Vagina (tissue), 2 donors: ENCODE results near the gene ZRSR2.

Experiments
- CTCF ChIP-seq, 3 experiments: fragments of 450-650 bp in 2 of 3; fragments of 200-600 bp in 1 of 3; sonication (generic) in 1 of 3; IDR thresholded peaks; one replicate each; pipeline ENCODE4 v1.5.1; 2017 to 2019; ENCODE audit warnings: antibody characterized with exemption in 3 of 3, mild to moderate bottlenecking in 2 of 3, moderate library complexity in 2 of 3
- POLR2A ChIP-seq, 2 donors: fragments of 450-650 bp; IDR thresholded peaks; one replicate each; pipeline ENCODE4 v1.6.1; 2017; ENCODE audit warnings: antibody characterized with exemption in 2 of 2, mild to moderate bottlenecking in 2 of 2, moderate library complexity in 2 of 2
- POLR2AphosphoS5 ChIP-seq, 2 donors: sonication (generic); formaldehyde crosslinking; IDR thresholded peaks; one replicate each; pipeline ENCODE4 v1.9.0; 2017; ENCODE audit warnings: antibody characterized with exemption in 2 of 2, mild to moderate bottlenecking in 2 of 2, low read depth in 1 of 2; ENCODE audit not compliant: insufficient read depth in 1 of 2

DNA sequence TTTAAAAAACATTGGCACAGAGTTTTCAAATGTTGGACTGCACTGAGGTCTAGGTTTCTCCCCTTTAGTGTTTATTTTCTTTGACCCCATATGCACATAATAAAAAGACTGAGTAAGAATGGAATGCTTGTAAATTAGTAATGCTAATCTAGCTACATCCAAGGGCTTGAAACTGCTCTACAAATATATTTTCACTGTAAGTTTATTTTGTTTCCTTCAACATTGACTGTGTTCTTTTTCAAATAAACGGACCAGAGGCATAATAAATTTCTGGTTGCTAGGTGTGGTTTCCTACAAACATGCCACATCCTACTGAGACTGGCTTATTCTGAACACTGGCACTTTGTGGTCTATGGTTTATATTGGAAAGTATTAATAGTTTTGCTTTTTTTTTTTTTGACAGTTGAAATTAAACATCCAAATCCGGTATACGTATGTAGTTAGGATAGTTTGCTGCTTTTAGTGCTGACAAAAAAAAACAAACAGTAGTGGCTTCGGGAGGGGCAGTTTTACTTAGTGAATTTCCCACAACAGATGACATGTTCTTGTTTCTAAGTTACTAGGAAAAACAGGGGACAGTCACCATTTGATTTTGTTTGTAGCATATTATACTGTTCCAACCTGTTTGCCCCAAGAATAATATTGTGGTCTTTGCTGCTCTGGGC is 39.0 kb upstream of the ZRSR2 start:
- TF ChIP-seq CTCF (IDR thresholded peaks at IDR 0.05) (no peak), POLR2A (IDR thresholded peaks at IDR 0.05) (no peak), POLR2AphosphoS5 (IDR thresholded peaks at IDR 0.05; ENCODE audit: insufficient read depth in 1 of 2, low read depth in 1 of 2) (peak in 1 of 2 donors; percentile 43)
